K562 (cell line): ENCODE results near the gene FUT6. TPM values are rescaled to one million over a fixed set of nuclear protein-coding genes. Genes with fewer than 3 reads are reported as not detected.

Source experiments
- ARHGAP35 ChIP-seq: fragments of 450-650 bp; IDR thresholded peaks from 2 replicates; pipeline ENCODE4 v1.6.1; 2018; ENCODE audit not compliant: partially characterized antibody
- NELFE ChIP-seq: IDR thresholded peaks from 2 replicates; pipeline ENCODE4 v1.6.1; 2011; ENCODE audit warnings: mild to moderate bottlenecking; ENCODE audit not compliant: insufficient read depth, insufficient read length
- PHF21A ChIP-seq: fragments of 450-650 bp; IDR thresholded peaks from 2 replicates; pipeline ENCODE4 v1.6.1; 2017; ENCODE audit warnings: low read depth, borderline replicate concordance
- polyA plus RNA-seq, 8 experiments: library from polyadenylated mRNA; depleted of rRNA in 4 of 8; stranded (reverse) in 5 of 8; unstranded in 3 of 8; fragments of >200 nt; fragmentation: Nextera tagmentation in 2 of 8; fragmentation: Illumina TruSeq in 1 of 8; extraction: Ambion mirVana in 2 of 8; extraction: Trizol in 1 of 8; gene quantifications; 2 replicates each; pipeline versions ENCODE4 v1.2.1 to v1.2.3, GENCODE V29; 2011 to 2014; ENCODE audit warnings: inconsistent platforms in 1 of 8, missing spikeins in 1 of 8
- total RNA-seq, 7 experiments: library from RNA; depleted of rRNA in 6 of 7; stranded (reverse); fragments of >200 nt in 6 of 7; fragmentation: Illumina TruSeq in 2 of 7; extraction: Trizol in 2 of 7; gene quantifications; 2 replicates each; pipeline versions ENCODE4 v1.2.1 to v1.2.3, GENCODE V29; 2011 to 2021; ENCODE audit warnings: low replicate concordance in 1 of 7
- TF ChIP-seq, protein P1 (sequence below), 2 experiments: fragments of 450-650 bp; formaldehyde crosslinking in 1 of 2; IDR thresholded peaks; 2 replicates each; pipeline versions ENCODE4 v1.4.0 to v1.6.1; 2014 to 2020; ENCODE audit warnings: mild to moderate bottlenecking in 2 of 2, borderline replicate concordance in 1 of 2, low read depth in 1 of 2

Gene FUT6
- total and polyA plus RNA-seq, 9 of the 15 experiments (the other 6 are each of a cell fraction or from before 2014, with no cell fraction given), result 0.04 TPM; not detected in 8

DNA sequence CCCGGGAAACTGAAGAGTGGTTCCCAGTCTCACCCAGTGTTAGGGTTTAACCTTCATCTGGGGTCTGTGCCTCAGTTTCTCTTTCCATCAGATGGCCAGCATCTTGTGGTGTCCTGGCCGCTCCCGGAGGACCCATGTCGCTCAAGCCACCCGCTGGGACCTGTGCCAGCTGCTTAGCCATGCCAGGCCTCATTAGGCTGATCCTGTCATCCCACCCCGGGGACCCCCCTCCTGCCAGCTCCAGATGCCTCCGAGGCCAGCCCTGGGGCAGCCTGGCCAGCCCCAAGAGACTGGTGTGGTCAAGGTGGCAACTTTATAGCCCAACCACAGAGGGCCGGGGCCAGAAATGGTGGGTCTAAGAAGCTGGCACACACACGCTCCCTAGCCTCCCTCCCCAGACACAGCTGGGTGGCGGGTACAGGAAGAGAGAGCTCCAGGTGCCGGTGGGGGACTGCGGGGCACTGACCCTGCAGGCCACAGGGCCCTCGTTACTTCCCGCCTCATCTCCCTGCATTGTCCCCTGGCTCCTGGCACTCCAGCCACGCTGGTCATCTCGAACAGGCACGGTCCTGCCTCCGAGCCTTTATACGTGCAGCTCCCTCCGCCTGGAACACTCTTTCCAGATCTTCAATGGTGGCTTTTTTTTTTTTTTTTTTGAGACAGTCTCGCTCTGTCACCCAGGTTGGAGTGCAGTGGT lies 31.2 kb downstream of the FUT6 start (continued):
- TF ChIP-seq, protein P1, sequence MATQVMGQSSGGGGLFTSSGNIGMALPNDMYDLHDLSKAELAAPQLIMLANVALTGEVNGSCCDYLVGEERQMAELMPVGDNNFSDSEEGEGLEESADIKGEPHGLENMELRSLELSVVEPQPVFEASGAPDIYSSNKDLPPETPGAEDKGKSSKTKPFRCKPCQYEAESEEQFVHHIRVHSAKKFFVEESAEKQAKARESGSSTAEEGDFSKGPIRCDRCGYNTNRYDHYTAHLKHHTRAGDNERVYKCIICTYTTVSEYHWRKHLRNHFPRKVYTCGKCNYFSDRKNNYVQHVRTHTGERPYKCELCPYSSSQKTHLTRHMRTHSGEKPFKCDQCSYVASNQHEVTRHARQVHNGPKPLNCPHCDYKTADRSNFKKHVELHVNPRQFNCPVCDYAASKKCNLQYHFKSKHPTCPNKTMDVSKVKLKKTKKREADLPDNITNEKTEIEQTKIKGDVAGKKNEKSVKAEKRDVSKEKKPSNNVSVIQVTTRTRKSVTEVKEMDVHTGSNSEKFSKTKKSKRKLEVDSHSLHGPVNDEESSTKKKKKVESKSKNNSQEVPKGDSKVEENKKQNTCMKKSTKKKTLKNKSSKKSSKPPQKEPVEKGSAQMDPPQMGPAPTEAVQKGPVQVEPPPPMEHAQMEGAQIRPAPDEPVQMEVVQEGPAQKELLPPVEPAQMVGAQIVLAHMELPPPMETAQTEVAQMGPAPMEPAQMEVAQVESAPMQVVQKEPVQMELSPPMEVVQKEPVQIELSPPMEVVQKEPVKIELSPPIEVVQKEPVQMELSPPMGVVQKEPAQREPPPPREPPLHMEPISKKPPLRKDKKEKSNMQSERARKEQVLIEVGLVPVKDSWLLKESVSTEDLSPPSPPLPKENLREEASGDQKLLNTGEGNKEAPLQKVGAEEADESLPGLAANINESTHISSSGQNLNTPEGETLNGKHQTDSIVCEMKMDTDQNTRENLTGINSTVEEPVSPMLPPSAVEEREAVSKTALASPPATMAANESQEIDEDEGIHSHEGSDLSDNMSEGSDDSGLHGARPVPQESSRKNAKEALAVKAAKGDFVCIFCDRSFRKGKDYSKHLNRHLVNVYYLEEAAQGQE (IDR thresholded peaks at IDR 0.05; ENCODE audit: borderline replicate concordance), result no peak
- TF ChIP-seq, protein P1 (CRISPR knock-in tag; IDR thresholded peaks at IDR 0.05; ENCODE audit: low read depth), result no peak
- TF ChIP-seq PHF21A (no peak), NELFE (no peak), ARHGAP35 (no peak)
